IPS DF 6.9 (cell line): ENCODE measurements around the gene CLP1.
"Not testable (repeated sequence)": the region's sequence is repeated elsewhere in the genome, so short reads cannot be mapped to it uniquely, and the experiment has no call there.

Experiments
- DNase-seq: peaks from one replicate; pipeline ENCODE4 v3.0.0-alpha.2; 2013; ENCODE audit warnings: low read depth, low spot score
- H3K27ac ChIP-seq: one replicate; pipeline ENCODE4 v1.5.1; 2013; ENCODE audit warnings: low read length, control low read depth
- H3K27me3 ChIP-seq: 2 replicates; pipeline ENCODE4 v1.6.1; 2013; ENCODE audit warnings: mild to moderate bottlenecking, low read length; ENCODE audit not compliant: control insufficient read depth, insufficient read depth
- H3K36me3 ChIP-seq: 2 replicates; pipeline ENCODE4 v1.6.1; 2013; ENCODE audit warnings: low read length; ENCODE audit not compliant: control insufficient read depth, insufficient read depth
- H3K4me1 ChIP-seq: 2 replicates; pipeline ENCODE4 v1.6.1; 2013; ENCODE audit warnings: low read length; ENCODE audit not compliant: control insufficient read depth, insufficient read depth
- H3K4me3 ChIP-seq: 2 replicates; pipeline ENCODE4 v1.5.1; 2013; ENCODE audit warnings: mild to moderate bottlenecking, low read length
- H3K9me3 ChIP-seq: 2 replicates; pipeline ENCODE4 v1.6.1; 2013; ENCODE audit warnings: low read length, inconsistent platforms; ENCODE audit not compliant: control insufficient read depth, insufficient read depth
- WGBS: extraction: QIAGEN DNeasy Blood & Tissue Kit; methylation state at CpG from one replicate; pipeline ENCODE4 v1.1.7; 2013; ENCODE audit warnings: mixed read lengths, missing lambda C conversion rate; ENCODE audit not compliant: insufficient read length, insufficient coverage; 5-methylcytosine and 5-hydroxymethylcytosine counted together

The CLP1 gene

DNA sequence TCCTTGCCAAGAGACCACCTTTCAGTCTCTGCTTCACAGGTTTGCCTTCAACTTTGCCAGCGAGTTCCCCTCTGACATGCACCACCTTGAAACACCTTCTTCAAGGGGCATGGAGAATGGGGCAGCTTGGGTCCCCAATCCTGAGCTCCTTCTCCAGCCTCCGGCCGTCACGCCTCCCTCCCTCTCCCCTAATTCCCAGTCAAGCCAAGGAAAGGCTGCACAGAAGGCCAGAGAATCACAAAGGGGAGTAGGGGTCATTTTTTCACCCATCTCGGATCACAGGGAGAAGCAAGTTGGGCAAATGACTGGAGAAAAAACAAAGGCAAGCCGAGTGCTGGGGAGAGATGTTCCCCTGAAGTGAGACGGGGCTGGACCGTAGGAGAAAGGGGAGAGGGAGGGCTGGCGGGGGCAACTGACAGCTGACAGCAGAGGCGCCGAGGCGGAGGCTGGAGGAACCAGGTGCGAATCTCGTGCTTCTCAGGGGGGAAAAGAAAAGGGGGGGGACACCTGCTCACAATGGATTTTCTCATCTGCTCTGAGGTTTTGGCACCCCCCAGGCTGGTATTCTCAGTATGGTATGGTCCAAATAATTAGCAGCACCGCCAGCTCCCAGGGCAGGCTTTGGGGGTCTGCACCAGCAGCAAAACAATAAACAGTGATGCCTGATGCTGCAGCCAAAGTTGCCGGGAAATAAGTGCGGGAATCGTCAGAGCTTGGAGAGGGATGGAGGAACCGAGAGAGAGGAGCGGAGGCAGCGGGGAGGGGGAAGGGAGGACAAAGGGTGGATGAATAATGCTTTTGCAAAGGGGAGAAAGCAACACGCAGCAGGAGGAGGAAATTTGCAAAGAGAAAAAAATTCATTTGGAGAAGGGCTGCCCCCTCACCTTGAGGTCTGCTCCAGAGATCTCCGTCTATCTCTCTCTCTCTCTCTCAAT lies 8.5 kb upstream of the CLP1 start:
- H3K4me1 ChIP-seq, result peaks cover 18% of the 10 kb centered on the region
- H3K27ac ChIP-seq, result no peak overlapping the region
- no peaks in the 10 kb centered on the region for H3K27me3 ChIP-seq
- H3K4me3 ChIP-seq, result peak overlapping the region; percentile 26; the same call in 1 of the 2 replicates
- no CpG with 5 or more reads among the region's 23 CpGs for WGBS
- no peak for DNase-seq
- no peaks in the 10 kb centered on the region for H3K9me3 ChIP-seq
- H3K36me3 ChIP-seq, result no peaks in the 10 kb centered on the region

DNA sequence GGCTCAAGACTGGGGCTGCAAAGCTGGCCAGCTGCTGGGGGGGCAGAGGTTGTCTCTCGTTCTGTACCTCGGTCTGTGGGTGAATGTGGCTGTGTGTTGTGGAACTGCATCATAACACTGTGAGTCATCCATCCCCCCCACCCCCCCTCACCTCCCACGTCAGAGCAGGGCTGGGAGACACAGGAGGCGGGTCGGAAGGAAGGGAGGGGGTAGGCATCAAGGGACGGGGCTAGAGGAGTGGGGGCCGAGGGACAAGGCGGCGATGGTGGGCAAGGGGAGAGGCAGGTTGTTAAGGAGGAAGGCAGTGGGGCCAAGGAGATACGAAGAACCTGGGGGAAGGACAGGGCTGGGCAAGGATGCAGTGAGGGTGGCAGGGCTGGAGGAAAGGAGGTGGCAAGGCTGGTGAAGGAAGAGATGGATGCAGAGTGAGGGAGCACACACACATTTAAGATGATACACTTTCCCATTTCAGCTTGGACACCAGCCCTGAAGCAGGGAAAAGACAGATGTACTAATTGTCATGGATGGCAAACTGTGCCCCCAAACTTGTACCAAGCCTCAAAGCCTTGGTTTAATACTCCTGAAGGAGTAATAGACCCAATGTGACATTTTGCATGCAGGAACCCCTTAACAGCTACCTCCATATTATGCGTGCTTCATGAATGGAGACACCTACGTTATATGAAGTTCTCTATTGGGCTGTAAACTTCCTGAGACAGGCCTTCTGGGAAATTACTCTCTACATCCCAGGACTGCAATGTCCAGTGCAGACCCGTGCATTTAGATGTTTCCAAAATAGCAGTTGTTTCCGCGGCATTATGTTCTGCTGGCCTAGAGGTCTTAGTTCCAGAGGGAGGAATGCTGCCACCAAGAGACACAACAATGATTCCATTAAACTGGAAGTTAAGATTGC lies 7.5 kb upstream of the CLP1 start, which contains the start of gene YPEL4:
YPEL4 (minus strand) TSS at position 87 of the 913 bp plus-strand sequence. CDS start 2,805 bp downstream, outside the sequence.
- Histone ChIP-seq H3K4me3 (peak within 1 kb of the TSS; percentile 26; the same call in 1 of the 2 replicates), H3K9me3 (no peaks in the 10 kb centered on the region), H3K36me3 (no peaks in the 10 kb centered on the region), H3K4me1 (peaks cover 18% of the 10 kb centered on the region), H3K27ac (no peak within 1 kb of the TSS), H3K27me3 (no peaks in the 10 kb centered on the region)
- WGBS, result no CpG with 5 or more reads among the region's 15 CpGs
- no peak for DNase-seq

DNA sequence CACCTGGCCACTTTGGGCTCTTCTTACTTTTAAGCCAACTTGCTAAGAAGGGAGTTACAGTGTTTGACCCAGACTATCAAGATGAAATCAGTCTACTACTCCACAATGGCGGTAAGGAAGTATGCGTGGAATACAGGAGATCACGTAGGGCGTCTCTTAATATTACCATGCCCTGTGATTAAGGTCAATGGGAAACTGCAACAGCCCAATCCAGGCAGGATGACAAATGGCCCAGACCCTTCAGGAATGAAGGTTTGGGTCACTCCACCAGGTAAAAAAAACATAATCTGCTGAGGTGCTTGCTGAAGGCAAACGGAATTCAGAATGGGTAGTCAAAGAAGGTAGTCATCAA lies 6.8 kb upstream of the CLP1 start:
- H3K4me1 ChIP-seq, result peaks cover 16% of the 10 kb centered on the region
- no peak overlapping the region for H3K27ac ChIP-seq
- H3K27me3 ChIP-seq, result no peaks in the 10 kb centered on the region
- H3K36me3 ChIP-seq, result no peaks in the 10 kb centered on the region
- DNase-seq, result no peak
- WGBS, result no CpG with 5 or more reads among the region's 5 CpGs
- H3K4me3 ChIP-seq, result no peak overlapping the region
- no peaks in the 10 kb centered on the region for H3K9me3 ChIP-seq

DNA sequence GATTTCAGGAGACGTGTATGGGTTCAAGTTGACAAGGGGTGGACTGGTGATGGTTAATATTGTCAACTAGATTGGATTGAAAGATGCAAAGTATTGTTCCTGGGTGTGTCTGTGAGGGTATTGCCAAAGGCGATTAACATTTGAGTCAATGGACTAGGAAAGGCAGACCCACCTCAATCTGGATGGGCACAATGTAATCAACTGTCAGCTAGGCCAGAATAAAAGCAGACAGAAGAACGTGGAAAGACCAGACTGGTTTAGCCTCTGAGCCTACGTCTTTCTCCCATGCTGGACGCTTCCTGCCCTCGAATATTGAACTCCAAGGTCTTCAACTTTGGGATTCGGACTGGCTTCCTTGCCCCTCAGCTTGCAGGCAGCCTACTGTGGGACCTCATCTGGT lies 6.2 kb upstream of the CLP1 start:
- H3K4me1 ChIP-seq, result peaks cover 11% of the 10 kb centered on the region

DNA sequence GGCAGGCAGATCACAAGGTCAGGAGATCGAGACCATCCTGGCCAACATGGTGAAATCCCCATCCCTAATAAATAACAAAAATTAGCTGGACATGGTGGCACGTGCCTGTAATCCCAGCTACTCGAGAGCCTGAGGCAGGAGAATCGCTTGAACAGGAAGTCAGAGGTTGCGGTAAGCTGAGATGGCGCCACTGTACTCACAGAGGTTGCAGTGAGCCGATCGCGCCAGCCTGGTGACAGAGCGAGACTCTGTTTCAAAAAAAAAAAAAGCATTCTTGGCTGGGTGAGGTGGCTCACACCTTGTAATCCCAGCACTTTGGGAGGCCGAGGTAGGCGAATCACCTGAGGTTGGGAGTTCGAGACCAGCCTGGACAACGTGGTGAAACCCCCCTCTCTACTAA lies 5.3 kb upstream of the CLP1 start:
- H3K4me3 ChIP-seq, H3K9me3 ChIP-seq, DNase-seq, H3K27ac ChIP-seq, H3K27me3 ChIP-seq, H3K36me3 ChIP-seq: not testable (repeated sequence)
- no CpG with 5 or more reads among the region's 14 CpGs for WGBS
- H3K4me1 ChIP-seq, result peaks cover 11% of the 10 kb centered on the region

More for the DNA sequence above, 6.2 kb upstream of the CLP1 start:
- Histone ChIP-seq H3K27me3 (no peaks in the 10 kb centered on the region), H3K4me3 (no peak overlapping the region), H3K27ac (no peak overlapping the region), H3K36me3 (no peaks in the 10 kb centered on the region), H3K9me3 (no peaks in the 10 kb centered on the region)
- WGBS, result no CpG with 5 or more reads among the region's 7 CpGs
- DNase-seq, result no peak

DNA sequence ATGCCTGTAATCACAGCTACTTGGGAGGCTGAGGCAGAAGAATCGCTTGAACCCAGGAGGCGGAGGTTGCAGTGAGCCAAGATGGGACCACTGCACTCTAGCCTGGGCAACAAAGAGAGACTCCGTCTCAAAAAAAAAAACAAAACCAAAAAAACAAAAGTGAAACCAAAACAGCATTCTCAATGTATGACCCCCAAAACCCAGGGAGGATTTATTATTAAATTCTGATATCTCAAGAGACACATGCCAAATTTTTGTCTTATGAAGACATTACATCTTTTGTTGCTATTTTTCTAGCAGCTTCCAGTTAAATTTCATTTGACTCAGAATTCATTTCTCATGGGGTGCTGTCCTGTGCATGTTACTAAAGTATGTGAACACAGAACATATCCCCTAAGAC lies 4.9 kb upstream of the CLP1 start:
- no CpG with 5 or more reads among the region's 3 CpGs for WGBS
- H3K9me3 ChIP-seq, result no peaks in the 10 kb centered on the region
- no peak overlapping the region for H3K27ac ChIP-seq
- H3K27me3 ChIP-seq, result no peaks in the 10 kb centered on the region
- no peak overlapping the region for H3K4me3 ChIP-seq
- peaks cover 8% of the 10 kb centered on the region for H3K4me1 ChIP-seq
- no peak for DNase-seq
- H3K36me3 ChIP-seq, result no peaks in the 10 kb centered on the region

DNA sequence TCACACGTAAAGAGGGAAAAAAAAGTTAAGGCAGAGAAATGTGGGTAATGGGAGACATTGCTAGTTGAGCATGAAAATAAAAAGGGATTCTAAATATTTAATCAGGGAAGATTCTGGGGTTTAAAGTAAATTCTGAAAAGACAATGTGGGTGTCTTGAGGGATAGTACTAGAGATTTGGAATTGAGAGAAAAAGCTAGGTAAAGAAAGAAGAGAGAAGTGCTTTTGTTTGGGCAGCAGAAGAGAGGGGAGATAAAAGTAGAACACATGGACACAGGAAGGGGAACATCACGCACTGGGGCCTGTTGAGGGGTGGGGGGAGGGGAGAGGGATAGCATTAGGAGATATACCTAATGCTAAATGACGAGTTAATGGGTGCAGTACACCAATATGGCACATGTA lies 4.4 kb upstream of the CLP1 start:
- WGBS, result no CpG with 5 or more reads among the region's 3 CpGs
- Histone ChIP-seq H3K27ac (no peak overlapping the region), H3K9me3 (no peaks in the 10 kb centered on the region), H3K4me1 (peaks cover 7% of the 10 kb centered on the region), H3K36me3 (no peaks in the 10 kb centered on the region), H3K4me3 (no peak overlapping the region), H3K27me3 (no peaks in the 10 kb centered on the region)
- no peak for DNase-seq

DNA sequence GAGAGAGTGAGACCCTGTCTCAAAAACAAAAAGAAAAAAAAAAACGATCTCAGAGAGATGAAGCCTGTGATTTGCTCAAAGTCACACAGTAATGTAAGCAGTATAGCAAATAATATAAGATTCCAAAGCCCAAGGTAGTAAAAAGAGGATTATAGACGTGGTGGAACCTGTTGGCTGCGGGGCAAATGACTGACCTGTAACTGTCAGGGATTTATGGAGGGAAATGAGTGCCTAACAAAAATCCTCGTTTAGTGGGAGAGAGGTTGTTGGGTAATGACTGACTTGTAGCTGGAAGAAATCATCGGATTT lies 723 bp upstream of the CLP1 start:
- no peak for DNase-seq
- no peaks in the 10 kb centered on the region for H3K9me3 ChIP-seq
- H3K4me1 ChIP-seq, result no peaks in the 10 kb centered on the region
- peaks cover 11% of the 10 kb centered on the region; the same call in 1 of the 2 replicates for H3K36me3 ChIP-seq
- H3K27ac ChIP-seq, result no peak overlapping the region
- no peak overlapping the region for H3K4me3 ChIP-seq
- H3K27me3 ChIP-seq, result no peaks in the 10 kb centered on the region
- no CpG with 5 or more reads among the region's 5 CpGs for WGBS

DNA sequence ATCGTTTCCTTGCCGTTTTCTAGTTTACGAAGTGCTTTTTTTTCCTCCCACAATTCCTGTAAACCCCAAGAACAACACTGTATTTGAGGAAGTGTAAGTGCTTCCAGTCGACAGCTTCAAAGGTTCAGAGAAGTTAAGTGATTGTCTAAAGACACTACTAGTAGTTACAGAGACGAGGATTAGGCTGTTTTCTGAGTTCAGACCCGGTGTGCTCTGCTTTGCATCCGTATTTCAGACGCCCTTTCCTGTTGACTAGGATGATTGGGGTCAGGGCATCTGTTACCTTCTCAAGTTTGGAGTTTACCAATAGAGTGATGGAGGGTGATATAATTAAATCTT lies 430 bp downstream of the CLP1 start:
- DNase-seq, result no peak
- Histone ChIP-seq H3K36me3 (peaks cover 11% of the 10 kb centered on the region; the same call in 1 of the 2 replicates), H3K27me3 (no peaks in the 10 kb centered on the region), H3K27ac (no peak overlapping the region), H3K9me3 (no peaks in the 10 kb centered on the region), H3K4me3 (peak overlapping the region; percentile 59; the same call in 1 of the 2 replicates), H3K4me1 (no peaks in the 10 kb centered on the region)
- WGBS, result no CpG with 5 or more reads among the region's 8 CpGs

DNA sequence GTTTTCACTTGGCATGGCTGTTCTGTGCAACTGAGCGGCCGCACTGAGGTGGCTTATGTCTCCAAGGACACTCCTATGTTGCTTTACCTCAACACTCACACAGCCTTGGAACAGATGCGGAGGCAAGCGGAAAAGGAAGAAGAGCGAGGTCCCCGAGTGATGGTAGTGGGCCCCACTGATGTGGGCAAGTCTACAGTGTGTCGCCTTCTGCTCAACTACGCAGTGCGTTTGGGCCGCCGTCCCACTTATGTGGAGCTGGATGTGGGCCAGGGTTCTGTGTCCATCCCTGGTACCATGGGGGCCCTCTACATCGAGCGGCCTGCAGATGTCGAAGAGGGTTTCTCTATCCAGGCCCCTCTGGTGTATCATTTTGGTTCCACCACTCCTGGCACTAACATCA lies 2.1 kb downstream of the CLP1 start:
- DNase-seq, result no peak
- no peaks in the 10 kb centered on the region for H3K4me1 ChIP-seq
- H3K27ac ChIP-seq, result no peak overlapping the region
- H3K9me3 ChIP-seq, result no peaks in the 10 kb centered on the region
- H3K27me3 ChIP-seq, result no peaks in the 10 kb centered on the region
- H3K4me3 ChIP-seq, result no peak overlapping the region
- WGBS, result no CpG with 5 or more reads among the region's 14 CpGs
- peaks cover 11% of the 10 kb centered on the region; the same call in 1 of the 2 replicates for H3K36me3 ChIP-seq
